Measurements from ENCODE around the gene APOO. TPM values are rescaled to one million over a fixed set of nuclear protein-coding genes. Genes with fewer than 3 reads are reported as not detected.

Gene APOO
- total RNA-seq, 3 donors from 2014 or later (not counting 1 experiment from before 2014, with no cell fraction given) = 8.8 to 13.0 (median 10.0) TPM

- H3K27me3 ChIP-seq (ENCODE audit: control insufficient read depth, insufficient read depth, low read length) = no peaks in the 10 kb centered on the region
- no peak for DNase-seq
- Mint-ChIP-seq H3K9me3 (no peaks in the 10 kb centered on the region), H3K27ac (no peak overlapping the region), H3K36me3 (no peaks in the 10 kb centered on the region), H3K27me3 (ENCODE audit: low read depth in 2 of 2) (peaks cover 0 to 11% of the 10 kb centered on the region in 2 donors), H3K4me1 (peaks cover 0 to 5% of the 10 kb centered on the region in 2 donors), H3K4me3 (no peak overlapping the region)
- intact Hi-C loops (cut with micrococcal nuclease) = no loop called here
- no CpG with 5 or more reads among the region's 1 CpG for WGBS (ENCODE audit: insufficient coverage)
- no peaks in the 10 kb centered on the region for H3K4me1 ChIP-seq (ENCODE audit: control insufficient read depth, insufficient read depth, low read length)
- H3K27ac ChIP-seq (ENCODE audit: low read length) = no peak overlapping the region
- ATAC-seq = no peak
- H3K4me3 ChIP-seq (ENCODE audit: low read length) = no peak overlapping the region
- H3K36me3 ChIP-seq (ENCODE audit: control insufficient read depth, insufficient read depth, low read length) = no peaks in the 10 kb centered on the region
- no peaks in the 10 kb centered on the region for H3K9me3 ChIP-seq (ENCODE audit: control insufficient read depth, insufficient read depth, low read length)
- TF ChIP-seq CTCF (IDR thresholded peaks at IDR 0.05) = no peak
These were observed 11.4 kb upstream of the APOO start for GRCh38 chrX:23919148-23919547.

DNA sequence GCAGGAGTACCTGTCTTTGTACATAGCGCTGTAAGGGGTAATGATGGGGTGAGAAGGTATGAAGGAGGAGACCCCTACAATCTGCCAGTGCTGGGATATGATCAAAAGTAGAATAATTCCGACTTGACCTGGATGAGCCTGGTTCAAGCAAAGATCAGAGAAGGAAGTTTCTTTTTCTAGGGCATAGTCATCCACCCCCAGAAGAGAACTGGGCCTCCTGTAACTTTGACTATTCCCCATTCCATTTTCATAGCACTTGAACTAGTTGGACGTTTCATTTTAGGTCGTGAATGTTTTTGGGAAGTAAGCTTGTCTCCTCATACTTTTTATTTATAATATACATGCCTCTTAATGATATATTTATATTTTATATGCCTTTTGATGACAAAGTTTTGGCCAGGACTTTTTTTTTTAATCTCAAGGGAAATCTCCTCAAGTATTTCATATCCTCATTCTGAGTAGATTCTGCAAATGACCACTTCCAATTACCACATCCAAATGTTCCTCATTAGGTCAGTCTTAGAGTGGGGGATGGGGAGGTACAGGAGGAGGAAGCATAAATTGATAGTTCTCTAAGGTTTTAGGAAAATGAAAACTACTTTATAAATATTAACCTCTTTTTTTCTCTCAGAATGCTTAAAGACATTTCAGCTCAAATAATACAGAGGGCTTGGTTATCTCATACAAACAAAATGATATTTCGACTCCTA, 3.5 kb upstream of the APOO start:
- intact Hi-C loops (cut with micrococcal nuclease) = no loop called here

DNA sequence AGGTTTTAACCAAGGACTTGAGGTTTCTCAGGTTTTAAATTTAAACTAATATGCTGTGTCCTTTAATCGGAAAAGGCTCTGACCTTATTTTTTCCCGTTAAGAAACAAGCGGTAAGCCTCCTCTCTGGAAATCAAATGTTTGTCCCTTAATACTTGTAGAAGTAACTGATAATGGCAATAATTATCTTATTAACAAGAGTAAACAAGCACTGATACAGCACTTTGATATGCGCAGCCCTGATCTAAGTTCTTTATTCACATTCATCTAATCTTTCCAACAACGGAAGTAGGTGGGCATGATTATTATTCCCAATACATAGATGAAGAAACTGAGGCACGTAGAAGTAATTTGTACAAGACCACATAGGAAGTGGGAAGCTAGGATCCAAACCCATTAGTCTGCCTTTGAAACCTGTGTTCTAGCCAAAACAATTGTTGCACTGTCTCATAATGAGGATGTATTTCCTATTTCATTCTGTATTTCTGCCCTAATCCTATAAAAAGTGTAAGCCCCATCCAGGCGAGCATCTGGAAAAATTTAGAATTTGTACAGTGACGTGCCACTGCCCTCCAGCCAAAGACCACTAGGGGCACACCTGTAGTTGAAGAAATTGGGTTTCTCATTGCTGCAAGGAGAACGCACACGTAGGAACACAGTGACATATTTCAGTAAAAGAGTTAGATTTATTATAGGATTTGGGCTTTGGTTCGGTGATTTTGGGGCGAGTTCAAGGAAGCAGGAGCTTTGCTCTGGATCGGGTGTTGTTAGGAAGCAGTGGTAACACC, 674 bp upstream of the APOO start:
- TF ChIP-seq CTCF (IDR thresholded peaks at IDR 0.05) = no peak
- H3K36me3 ChIP-seq (ENCODE audit: control insufficient read depth, insufficient read depth, low read length) = no peaks in the 10 kb centered on the region
- H3K4me1 Mint-ChIP-seq = peaks cover 6 to 7% of the 10 kb centered on the region in 2 donors
- H3K4me1 ChIP-seq (ENCODE audit: control insufficient read depth, insufficient read depth, low read length) = peaks cover 10% of the 10 kb centered on the region
- H3K27me3 ChIP-seq (ENCODE audit: control insufficient read depth, insufficient read depth, low read length) = no peaks in the 10 kb centered on the region
- DNase-seq (peak in 1 of 2 donors; percentile 38), ATAC-seq (no peak)
- peak overlapping the region; percentile 84 for H3K4me3 Mint-ChIP-seq
- 30% methylated on average over 9 of the region's 13 CpGs for WGBS (ENCODE audit: insufficient coverage)
- peak overlapping the region; percentile 34 for H3K4me3 ChIP-seq (ENCODE audit: low read length)
- peak overlapping the region; percentile 94 for H3K27ac ChIP-seq (ENCODE audit: low read length)
- no peaks in the 10 kb centered on the region for H3K9me3 Mint-ChIP-seq
- peak overlapping the region; percentile 84 to 88 for H3K27ac Mint-ChIP-seq
- intact Hi-C loops (cut with micrococcal nuclease) = loop anchor here (1.0 to 10.0 kb wide), 5 partner anchors 45 to 336 kb away; partner anchors contain the start of gene EIF2S3
- no peaks in the 10 kb centered on the region for H3K27me3 Mint-ChIP-seq (ENCODE audit: low read depth in 2 of 2)
- no peaks in the 10 kb centered on the region for H3K36me3 Mint-ChIP-seq
- no peaks in the 10 kb centered on the region for H3K9me3 ChIP-seq (ENCODE audit: control insufficient read depth, insufficient read depth, low read length)

More for the DNA sequence above, 3.5 kb upstream of the APOO start:
- H3K27ac Mint-ChIP-seq = no peak overlapping the region
- H3K36me3 ChIP-seq (ENCODE audit: control insufficient read depth, insufficient read depth, low read length) = no peaks in the 10 kb centered on the region
- H3K9me3 Mint-ChIP-seq = no peaks in the 10 kb centered on the region
- H3K4me1 ChIP-seq (ENCODE audit: control insufficient read depth, insufficient read depth, low read length) = peaks cover 10% of the 10 kb centered on the region
- no peak overlapping the region for H3K4me3 Mint-ChIP-seq
- no peaks in the 10 kb centered on the region for H3K36me3 Mint-ChIP-seq
- no peak for TF ChIP-seq CTCF (IDR thresholded peaks at IDR 0.05)
- WGBS (ENCODE audit: insufficient coverage) = 83% methylated on average over 2 of the region's 5 CpGs
- no peaks in the 10 kb centered on the region for H3K27me3 Mint-ChIP-seq (ENCODE audit: low read depth in 2 of 2)
- H3K27ac ChIP-seq (ENCODE audit: low read length) = no peak overlapping the region
- H3K4me3 ChIP-seq (ENCODE audit: low read length) = no peak overlapping the region
- no peaks in the 10 kb centered on the region for H3K27me3 ChIP-seq (ENCODE audit: control insufficient read depth, insufficient read depth, low read length)
- peaks cover 6 to 7% of the 10 kb centered on the region in 2 donors for H3K4me1 Mint-ChIP-seq
- ATAC-seq = no peak
- no peak for DNase-seq
- no peaks in the 10 kb centered on the region for H3K9me3 ChIP-seq (ENCODE audit: control insufficient read depth, insufficient read depth, low read length)
